Rectal smooth muscle tissue (tissue), 1 donor: ENCODE results near the gene ACHE.
"Not testable (repeated sequence)": the region's sequence is repeated elsewhere in the genome, so short reads cannot be mapped to it uniquely, and the experiment has no call there.

ENCODE experiments used
- H3K27ac ChIP-seq: one replicate; pipeline ENCODE4 v1.7.0; 2013; ENCODE audit warnings: low read depth, low read length, inconsistent platforms
- H3K27me3 ChIP-seq: one replicate; pipeline ENCODE4 v1.7.0; 2013; ENCODE audit warnings: low read length; ENCODE audit not compliant: control insufficient read depth, insufficient read depth
- H3K36me3 ChIP-seq: one replicate; pipeline ENCODE4 v1.7.0; 2013; ENCODE audit warnings: low read length; ENCODE audit not compliant: control insufficient read depth, insufficient read depth
- H3K4me1 ChIP-seq: one replicate; pipeline ENCODE4 v1.7.0; 2013; ENCODE audit warnings: low read length; ENCODE audit not compliant: control insufficient read depth, insufficient read depth
- H3K4me3 ChIP-seq: one replicate; pipeline ENCODE4 v1.7.0; 2013; ENCODE audit warnings: low read length
- H3K9ac ChIP-seq: one replicate; pipeline ENCODE4 v1.7.0; 2013; ENCODE audit warnings: low read length

The ACHE gene

DNA sequence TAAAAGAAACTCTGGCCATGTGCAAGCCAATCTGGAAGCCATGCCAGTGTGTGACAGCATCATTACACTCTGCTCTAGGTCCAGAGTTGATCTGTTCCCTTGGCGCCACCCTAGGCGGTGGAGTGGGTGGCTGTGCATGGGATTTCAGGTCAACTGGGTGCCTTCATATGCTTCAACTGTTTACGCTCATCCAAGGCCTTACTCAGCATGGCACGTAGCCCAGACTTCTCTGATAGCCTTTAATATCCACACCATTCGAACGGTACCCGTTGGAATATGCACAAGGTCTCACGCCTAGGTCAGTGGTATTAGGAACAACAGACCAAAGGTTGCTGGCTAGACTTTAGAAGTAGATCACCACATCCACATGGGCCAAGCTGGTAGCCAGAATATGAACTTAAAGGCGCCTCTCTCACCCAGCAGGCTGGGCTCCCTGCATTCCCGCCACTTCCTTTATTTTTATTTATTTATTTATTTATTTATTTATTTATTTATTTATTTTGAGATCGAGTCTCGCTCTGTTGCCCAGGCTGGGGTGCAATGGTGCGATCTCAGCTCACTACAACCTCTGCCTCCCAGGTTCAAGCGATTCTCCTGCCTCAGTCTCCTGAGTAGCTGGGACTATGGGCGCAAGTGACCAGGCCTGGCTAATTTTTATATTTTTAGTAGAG lies 18.7 kb upstream of the ACHE start:
- no peak overlapping the region for H3K4me3 ChIP-seq
- no peaks in the 10 kb centered on the region for H3K36me3 ChIP-seq
- no peaks in the 10 kb centered on the region for H3K27me3 ChIP-seq
- H3K4me1 ChIP-seq: no peaks in the 10 kb centered on the region
- no peak overlapping the region for H3K27ac ChIP-seq
- no peak overlapping the region for H3K9ac ChIP-seq

DNA sequence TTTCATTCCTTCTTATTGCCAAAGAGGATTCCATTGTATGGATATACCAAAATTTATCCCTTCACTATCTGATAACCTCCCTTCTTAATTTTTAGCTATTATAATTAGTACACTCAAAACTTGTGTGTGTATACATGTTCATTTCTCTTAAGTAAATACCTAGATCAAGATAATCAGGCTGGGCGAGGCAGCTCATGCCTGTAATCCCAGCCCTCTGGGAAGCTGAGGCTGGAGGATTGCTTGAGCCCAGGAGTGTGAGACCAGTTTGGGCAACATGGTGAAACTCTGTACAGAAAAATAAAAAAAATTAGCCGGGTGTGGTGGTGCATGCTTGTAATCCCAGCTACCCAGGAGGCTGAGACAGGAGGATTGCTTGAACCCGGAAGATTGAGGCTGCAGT lies 15.8 kb upstream of the ACHE start:
- no peak overlapping the region for H3K4me3 ChIP-seq
- no peak overlapping the region for H3K9ac ChIP-seq
- H3K27ac ChIP-seq: no peak overlapping the region
- H3K36me3 ChIP-seq: no peaks in the 10 kb centered on the region
- no peaks in the 10 kb centered on the region for H3K4me1 ChIP-seq
- H3K27me3 ChIP-seq: no peaks in the 10 kb centered on the region

DNA sequence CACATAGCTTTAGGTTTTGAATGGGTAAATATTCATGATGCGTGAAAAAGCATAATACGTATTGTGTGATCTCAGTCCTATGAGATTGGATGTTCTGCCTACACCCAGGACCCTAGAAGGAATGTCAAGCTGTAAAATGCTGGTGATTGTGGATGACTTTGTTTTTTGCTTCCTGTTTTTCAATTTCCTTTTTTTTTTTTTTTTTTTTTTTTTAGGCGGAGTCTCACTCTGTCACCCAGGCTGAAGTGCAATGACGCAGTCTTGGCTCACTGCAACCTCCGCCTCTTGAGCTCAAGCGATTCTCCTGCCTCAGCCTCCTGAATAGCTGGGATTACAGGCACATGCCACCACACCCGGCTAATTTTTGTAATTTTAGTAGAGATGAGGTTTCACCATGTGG lies 14.8 kb upstream of the ACHE start:
- H3K27me3 ChIP-seq, H3K27ac ChIP-seq, H3K4me1 ChIP-seq: not testable (repeated sequence)

DNA sequence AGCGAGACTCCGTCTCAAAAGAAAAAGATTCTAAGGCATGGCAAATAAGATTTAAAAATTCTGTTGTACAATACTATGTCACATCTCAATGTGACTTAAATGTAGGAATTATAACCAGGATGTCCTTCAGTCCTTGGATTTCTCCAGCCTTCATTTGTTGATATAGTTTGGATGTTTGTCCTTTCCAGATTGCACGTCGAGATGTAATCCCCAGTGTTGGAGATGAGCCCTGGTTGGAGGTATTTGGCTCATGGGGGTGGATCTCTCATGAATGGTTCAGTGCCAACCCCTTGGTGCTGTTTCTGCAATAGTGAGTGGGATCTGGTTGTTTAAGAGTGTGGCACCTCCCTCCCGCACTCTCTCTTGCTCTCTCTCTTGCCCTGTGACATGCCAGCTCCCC lies 12.8 kb upstream of the ACHE start:
- Histone ChIP-seq H3K4me1 (no peaks in the 10 kb centered on the region), H3K9ac (no peak overlapping the region), H3K4me3 (no peak overlapping the region), H3K27me3 (no peaks in the 10 kb centered on the region), H3K36me3 (no peaks in the 10 kb centered on the region), H3K27ac (no peak overlapping the region)

More for the DNA sequence above, 14.8 kb upstream of the ACHE start:
- H3K4me3 ChIP-seq, H3K36me3 ChIP-seq, H3K9ac ChIP-seq: not testable (repeated sequence)

- no peak overlapping the region for H3K27ac ChIP-seq
- no peaks in the 10 kb centered on the region for H3K4me1 ChIP-seq
- no peak overlapping the region for H3K4me3 ChIP-seq
- no peaks in the 10 kb centered on the region for H3K36me3 ChIP-seq
- peaks cover 2% of the 10 kb centered on the region for H3K27me3 ChIP-seq
- no peak overlapping the region for H3K9ac ChIP-seq
These were observed 7.0 kb upstream of the ACHE start for GRCh38 chr7:100902638-100903037.

- no peak overlapping the region for H3K4me3 ChIP-seq
- H3K36me3 ChIP-seq: no peaks in the 10 kb centered on the region
- no peaks in the 10 kb centered on the region for H3K4me1 ChIP-seq
- H3K9ac ChIP-seq: no peak overlapping the region
- peaks cover 2% of the 10 kb centered on the region for H3K27me3 ChIP-seq
- H3K27ac ChIP-seq: no peak overlapping the region
These were observed 6.2 kb upstream of the ACHE start for GRCh38 chr7:100901921-100902332.

- Histone ChIP-seq H3K27ac (no peak overlapping the region), H3K27me3 (peaks cover 9% of the 10 kb centered on the region), H3K4me1 (no peaks in the 10 kb centered on the region), H3K4me3 (no peak overlapping the region), H3K36me3 (no peaks in the 10 kb centered on the region), H3K9ac (no peak overlapping the region)
These were observed 5.3 kb upstream of the ACHE start for GRCh38 chr7:100900978-100901377.

GRCh38 chr7:100899432-100899831 lies 3.7 kb upstream of the ACHE start:
- Histone ChIP-seq H3K27ac (no peak overlapping the region), H3K36me3 (no peaks in the 10 kb centered on the region), H3K4me1 (no peaks in the 10 kb centered on the region), H3K27me3 (peaks cover 10% of the 10 kb centered on the region), H3K9ac (no peak overlapping the region), H3K4me3 (no peak overlapping the region)

GRCh38 chr7:100897772-100898454 lies 2.2 kb upstream of the ACHE start:
- Histone ChIP-seq H3K27ac (no peak overlapping the region), H3K4me3 (no peak overlapping the region), H3K9ac (no peak overlapping the region)

DNA sequence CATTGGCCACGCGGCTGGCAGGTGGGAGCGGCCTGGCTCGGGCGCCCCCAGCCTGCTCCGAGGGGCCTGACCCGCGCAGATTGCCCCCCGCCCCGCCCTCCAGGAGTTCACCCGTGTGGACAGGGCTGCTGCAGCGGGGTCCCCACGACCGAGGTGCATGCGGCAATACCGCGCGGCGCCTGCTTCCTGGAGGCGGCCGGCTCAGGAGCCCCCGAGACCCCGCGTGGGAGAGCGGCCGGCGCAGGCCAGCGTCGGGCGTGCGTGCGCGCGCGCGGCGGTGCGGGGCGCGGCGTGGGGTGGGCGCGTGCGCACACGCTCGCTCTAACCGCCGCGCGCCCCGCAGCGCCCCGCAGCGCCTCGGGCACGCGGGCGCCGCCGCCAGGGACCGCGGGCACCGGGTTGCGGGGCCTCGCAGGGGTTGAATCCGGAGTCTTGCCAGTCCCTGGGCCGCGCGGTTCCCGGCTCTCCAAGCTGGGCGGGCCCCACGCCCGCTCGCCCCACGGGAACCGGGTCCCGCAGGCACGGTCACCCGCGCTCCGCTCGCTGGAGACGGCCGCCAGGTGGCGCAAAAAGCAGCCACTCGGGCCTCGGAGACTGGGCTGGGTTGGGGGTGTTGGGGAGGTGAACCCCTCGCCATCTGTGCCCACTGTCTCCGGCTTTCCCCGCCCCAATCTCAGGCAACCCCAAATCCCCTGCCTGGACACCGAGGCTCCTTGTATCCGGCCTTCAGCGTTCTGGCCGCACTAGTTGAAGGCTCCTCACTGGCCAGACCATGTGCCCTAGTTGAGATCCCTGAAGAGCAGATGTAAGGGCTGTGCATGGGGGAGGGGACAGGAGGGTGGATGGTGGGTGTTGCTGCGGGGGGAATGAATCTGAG lies 1.3 kb upstream of the ACHE start:
- Histone ChIP-seq H3K4me3 (peak overlapping the region; percentile 46), H3K9ac (no peak overlapping the region)

More at GRCh38 chr7:100897772-100898454, 2.2 kb upstream of the ACHE start:
- no peaks in the 10 kb centered on the region for H3K36me3 ChIP-seq
- no peaks in the 10 kb centered on the region for H3K4me1 ChIP-seq
- H3K27me3 ChIP-seq: peaks cover 10% of the 10 kb centered on the region

GRCh38 chr7:100895956-100896731 lies 456 bp upstream of the ACHE start:
- no peaks in the 10 kb centered on the region for H3K4me1 ChIP-seq
- no peak overlapping the region for H3K9ac ChIP-seq
- H3K4me3 ChIP-seq: peak overlapping the region; percentile 14
- H3K27me3 ChIP-seq: peaks cover 15% of the 10 kb centered on the region
- no peak overlapping the region for H3K27ac ChIP-seq
- H3K36me3 ChIP-seq: no peaks in the 10 kb centered on the region

More for the DNA sequence above, 1.3 kb upstream of the ACHE start:
- Histone ChIP-seq H3K27me3 (peaks cover 15% of the 10 kb centered on the region), H3K27ac (no peak overlapping the region), H3K36me3 (no peaks in the 10 kb centered on the region), H3K4me1 (no peaks in the 10 kb centered on the region)
